H9 (cell line): ENCODE measurements around the gene KLHDC10. TPM values are rescaled to one million over a fixed set of nuclear protein-coding genes. Genes with fewer than 3 reads are reported as not detected.

Experiments
- DNase-seq: peaks from one replicate; pipeline ENCODE4 v3.0.0-alpha.2; 2017
- H2AFZ ChIP-seq: one replicate; pipeline ENCODE4 v1.6.1; 2013; ENCODE audit warnings: mild to moderate bottlenecking, low read length, control low read depth, moderate library complexity
- H2AK5ac ChIP-seq: 2 replicates; pipeline ENCODE4 v1.6.1; 2013; ENCODE audit warnings: low read length, control low read depth, mixed read lengths; ENCODE audit not compliant: insufficient read length
- H2BK120ac ChIP-seq: one replicate; pipeline ENCODE4 v1.6.1; 2013; ENCODE audit warnings: low read depth, mild to moderate bottlenecking, low read length, control low read depth, inconsistent platforms; ENCODE audit not compliant: poor library complexity, severe bottlenecking
- H2BK12ac ChIP-seq: 2 replicates; pipeline ENCODE4 v1.6.1; 2013; ENCODE audit warnings: low read length, control low read depth, mixed read lengths, low read depth; ENCODE audit not compliant: insufficient read length
- H2BK15ac ChIP-seq: 2 replicates; pipeline ENCODE4 v1.6.1; 2013; ENCODE audit warnings: low read depth, low read length, control low read depth
- H2BK20ac ChIP-seq: one replicate; pipeline ENCODE4 v1.6.1; 2013; ENCODE audit warnings: low read depth, mild to moderate bottlenecking, low read length, control low read depth, inconsistent platforms; ENCODE audit not compliant: poor library complexity, severe bottlenecking
- H2BK5ac ChIP-seq: 2 replicates; pipeline ENCODE4 v1.6.1; 2013; ENCODE audit warnings: low read length, control low read depth, mixed read lengths; ENCODE audit not compliant: insufficient read length
- H3K14ac ChIP-seq: 2 replicates; pipeline ENCODE4 v1.6.1; 2013; ENCODE audit warnings: low read length, control low read depth; ENCODE audit not compliant: insufficient read depth
- H3K18ac ChIP-seq: 2 replicates; pipeline ENCODE4 v1.6.1; 2013; ENCODE audit warnings: low read depth, mild to moderate bottlenecking, mixed read lengths, low read length, control low read depth; ENCODE audit not compliant: insufficient read length
- H3K23ac ChIP-seq: 2 replicates; pipeline ENCODE4 v1.6.1; 2013; ENCODE audit warnings: low read length, control low read depth, mixed read lengths, low read depth; ENCODE audit not compliant: insufficient read length
- H3K23me2 ChIP-seq: 2 replicates; pipeline ENCODE4 v1.6.1; 2013; ENCODE audit warnings: low read depth, mild to moderate bottlenecking, mixed read lengths, low read length, control low read depth; ENCODE audit not compliant: insufficient read length, poor library complexity, severe bottlenecking
- H3K27ac ChIP-seq: 2 replicates; pipeline ENCODE4 v1.5.1; 2013; ENCODE audit warnings: low read length, control low read depth, mixed read lengths, low read depth; ENCODE audit not compliant: insufficient read length
- H3K27me3 ChIP-seq: 2 replicates; pipeline ENCODE4 v1.6.1; 2013; ENCODE audit warnings: low read length, control low read depth, inconsistent platforms; ENCODE audit not compliant: insufficient read depth
- H3K4ac ChIP-seq: 2 replicates; pipeline ENCODE4 v1.6.1; 2013; ENCODE audit warnings: low read depth, mild to moderate bottlenecking, control low read depth, inconsistent platforms, low read length, moderate library complexity
- H3K4me1 ChIP-seq: 2 replicates; pipeline ENCODE4 v1.6.1; 2013; ENCODE audit warnings: low read length, control low read depth, inconsistent platforms; ENCODE audit not compliant: insufficient read depth
- H3K4me2 ChIP-seq: 2 replicates; pipeline ENCODE4 v1.6.1; 2013; ENCODE audit warnings: low read length, control low read depth, mixed read lengths; ENCODE audit not compliant: insufficient read length, insufficient read depth
- H3K56ac ChIP-seq: 2 replicates; pipeline ENCODE4 v1.6.1; 2013; ENCODE audit warnings: low read depth, mild to moderate bottlenecking, mixed read lengths, low read length, control low read depth; ENCODE audit not compliant: insufficient read length
- H3K79me1 ChIP-seq: 2 replicates; pipeline ENCODE4 v1.6.1; 2013; ENCODE audit warnings: low read depth, mild to moderate bottlenecking, moderate library complexity, low read length, control low read depth, inconsistent platforms; ENCODE audit not compliant: insufficient read depth, poor library complexity, severe bottlenecking
- H3K79me2 ChIP-seq: 2 replicates; pipeline ENCODE4 v1.6.1; 2013; ENCODE audit warnings: low read length, control low read depth, inconsistent platforms; ENCODE audit not compliant: insufficient read depth
- H3K9ac ChIP-seq: 2 replicates; pipeline ENCODE4 v1.6.1; 2013; ENCODE audit warnings: low read length, control low read depth, mixed read lengths; ENCODE audit not compliant: insufficient read length; ENCODE audit errors: extremely low read depth
- H3K9me3 ChIP-seq: one replicate; pipeline ENCODE4 v1.6.1; 2013; ENCODE audit warnings: low read depth, low read length, inconsistent platforms; ENCODE audit not compliant: control insufficient read depth
- H3T11ph ChIP-seq: one replicate; pipeline ENCODE4 v1.6.1; 2013; ENCODE audit warnings: mild to moderate bottlenecking, low read length, control low read depth, inconsistent platforms
- H4K20me1 ChIP-seq: one replicate; pipeline ENCODE4 v1.6.1; 2013; ENCODE audit not compliant: control insufficient read depth, insufficient read length, insufficient read depth
- H4K5ac ChIP-seq: 2 replicates; pipeline ENCODE4 v1.6.1; 2013; ENCODE audit warnings: low read depth, mild to moderate bottlenecking, mixed read lengths, low read length, control low read depth; ENCODE audit not compliant: insufficient read length
- H4K8ac ChIP-seq: replicated peaks from 2 replicates; pipeline ENCODE4 v1.6.1; 2013; ENCODE audit warnings: low read length, control low read depth, mixed read lengths, low read depth; ENCODE audit not compliant: insufficient read length
- H4K91ac ChIP-seq: 2 replicates; pipeline ENCODE4 v1.6.1; 2013; ENCODE audit warnings: low read depth, mild to moderate bottlenecking, moderate library complexity, mixed read lengths, low read length, control low read depth; ENCODE audit not compliant: insufficient read length
- H3K27ac Mint-ChIP-seq, 3 experiments: 2 replicates in 2 of 3; 3 replicates in 1 of 3; pipeline ENCODE4 v1.8.0; 2020 to 2021; ENCODE audit warnings: mixed read lengths in 3 of 3, mild to moderate bottlenecking in 1 of 3, moderate library complexity in 1 of 3
- H3K27me3 Mint-ChIP-seq: 2 replicates; pipeline ENCODE4 v1.8.0; 2021; ENCODE audit warnings: low read depth, mild to moderate bottlenecking, moderate library complexity, mixed read lengths
- H3K36me3 Mint-ChIP-seq, 3 experiments: 2 replicates in 2 of 3; 3 replicates in 1 of 3; pipeline ENCODE4 v1.8.0; 2020 to 2021; ENCODE audit warnings: low read depth in 3 of 3, mixed read lengths in 3 of 3; ENCODE audit not compliant: insufficient read depth in 1 of 3
- H3K4me1 Mint-ChIP-seq, 2 experiments: 2 replicates each; pipeline ENCODE4 v1.8.0; 2020; ENCODE audit warnings: mixed read lengths in 2 of 2
- H3K4me3 Mint-ChIP-seq, 2 experiments: 2 replicates in 1 of 2; 3 replicates in 1 of 2; pipeline ENCODE4 v1.8.0; 2020 to 2021; ENCODE audit warnings: mild to moderate bottlenecking in 2 of 2, mixed read lengths in 2 of 2, moderate library complexity in 1 of 2
- H3K9me3 Mint-ChIP-seq, 2 experiments: 2 replicates in 1 of 2; 3 replicates in 1 of 2; pipeline ENCODE4 v1.8.0; 2020; ENCODE audit warnings: mild to moderate bottlenecking in 2 of 2, mixed read lengths in 2 of 2, moderate library complexity in 1 of 2
- WGBS: extraction: QIAGEN DNeasy Blood & Tissue Kit; methylation state at CpG from one replicate; pipeline ENCODE4 v1.1.7; 2013; ENCODE audit warnings: missing lambda C conversion rate, low lambda C conversion rate, mixed read lengths; ENCODE audit not compliant: insufficient read length; ENCODE audit errors: extremely low coverage; 5-methylcytosine and 5-hydroxymethylcytosine counted together
- total RNA-seq: library from RNA; stranded (reverse); gene quantifications from 2 replicates; pipeline ENCODE4 v1.2.1, GENCODE V29; 2021
- TF ChIP-seq, protein P1 (sequence below): fragments of 200-600 bp; sonication (generic); conservative IDR thresholded peaks from 3 replicates; pipeline ENCODE4 v1.8.0; 2021; ENCODE audit warnings: antibody characterized with exemption, mild to moderate bottlenecking

Gene KLHDC10
- total RNA-seq, 1 experiment from 2014 or later = 17.3 TPM

DNA sequence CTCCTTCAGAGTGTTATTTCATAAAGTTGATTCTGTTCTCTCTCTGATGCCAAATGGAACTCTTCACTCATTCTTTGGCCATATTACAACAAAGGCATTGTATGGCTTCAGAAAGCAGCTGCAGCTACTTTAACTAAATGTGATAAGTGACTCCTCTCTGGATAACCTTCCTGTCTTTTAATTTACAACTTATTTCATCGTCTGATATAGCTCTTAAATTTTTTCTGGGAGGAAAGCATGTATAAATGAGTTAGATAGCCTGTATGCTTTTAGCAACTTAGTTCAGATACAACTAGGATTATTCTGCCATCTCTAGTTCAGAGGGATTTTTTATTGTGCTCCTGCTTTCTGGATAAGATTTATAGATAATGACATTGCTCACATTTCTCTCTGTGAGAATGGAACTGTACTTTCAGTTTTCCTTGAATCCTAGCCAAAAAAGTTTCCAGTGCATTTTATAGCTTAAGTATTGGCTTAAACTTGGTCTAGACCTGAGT lies 57.5 kb downstream of the KLHDC10 start:
- Mint-ChIP-seq H3K9me3 (no peaks in the 10 kb centered on the region), H3K27ac (no peak overlapping the region), H3K27me3 (no peaks in the 10 kb centered on the region), H3K4me3 (no peak overlapping the region), H3K4me1 (peaks cover 0 to 7% of the 10 kb centered on the region in 2 experiments; a peak in 2 of 4 replicates), H3K36me3 (peaks cover 11 to 46% (median 40%) of the 10 kb centered on the region in 3 experiments; a peak in 6 of 7 replicates)
- Histone ChIP-seq H3K14ac (no peak overlapping the region), H4K8ac (no peak overlapping the region), H3K4ac (no peak overlapping the region), H3K79me2 (no peaks in the 10 kb centered on the region), H2AFZ (no peak overlapping the region), H3K18ac (no peak overlapping the region), H2BK120ac (no peak overlapping the region), H3K9me3 (no peaks in the 10 kb centered on the region), H2BK12ac (no peak overlapping the region), H4K20me1 (peaks cover 4% of the 10 kb centered on the region), H3K27me3 (no peaks in the 10 kb centered on the region), H3K9ac (no peak overlapping the region), H3K4me2 (no peak overlapping the region), H3K4me1 (no peaks in the 10 kb centered on the region), H4K5ac (no peak overlapping the region), H3K56ac (no peak overlapping the region), H2BK15ac (no peak overlapping the region), H3T11ph (no peak overlapping the region), H3K79me1 (no peaks in the 10 kb centered on the region), H2AK5ac (no peak overlapping the region), H4K91ac (no peak overlapping the region), H2BK20ac (no peak overlapping the region), H2BK5ac (no peak overlapping the region), H3K27ac (no peak overlapping the region), H3K23me2 (no peaks in the 10 kb centered on the region), H3K23ac (no peak overlapping the region)
- WGBS = no CpG with 5 or more reads among the region's 1 CpG
- DNase-seq = no peak
- TF ChIP-seq, protein P1, sequence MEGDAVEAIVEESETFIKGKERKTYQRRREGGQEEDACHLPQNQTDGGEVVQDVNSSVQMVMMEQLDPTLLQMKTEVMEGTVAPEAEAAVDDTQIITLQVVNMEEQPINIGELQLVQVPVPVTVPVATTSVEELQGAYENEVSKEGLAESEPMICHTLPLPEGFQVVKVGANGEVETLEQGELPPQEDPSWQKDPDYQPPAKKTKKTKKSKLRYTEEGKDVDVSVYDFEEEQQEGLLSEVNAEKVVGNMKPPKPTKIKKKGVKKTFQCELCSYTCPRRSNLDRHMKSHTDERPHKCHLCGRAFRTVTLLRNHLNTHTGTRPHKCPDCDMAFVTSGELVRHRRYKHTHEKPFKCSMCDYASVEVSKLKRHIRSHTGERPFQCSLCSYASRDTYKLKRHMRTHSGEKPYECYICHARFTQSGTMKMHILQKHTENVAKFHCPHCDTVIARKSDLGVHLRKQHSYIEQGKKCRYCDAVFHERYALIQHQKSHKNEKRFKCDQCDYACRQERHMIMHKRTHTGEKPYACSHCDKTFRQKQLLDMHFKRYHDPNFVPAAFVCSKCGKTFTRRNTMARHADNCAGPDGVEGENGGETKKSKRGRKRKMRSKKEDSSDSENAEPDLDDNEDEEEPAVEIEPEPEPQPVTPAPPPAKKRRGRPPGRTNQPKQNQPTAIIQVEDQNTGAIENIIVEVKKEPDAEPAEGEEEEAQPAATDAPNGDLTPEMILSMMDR = no peak
